ENCODE results near the gene SLC18A2.

The SLC18A2 gene

DNA sequence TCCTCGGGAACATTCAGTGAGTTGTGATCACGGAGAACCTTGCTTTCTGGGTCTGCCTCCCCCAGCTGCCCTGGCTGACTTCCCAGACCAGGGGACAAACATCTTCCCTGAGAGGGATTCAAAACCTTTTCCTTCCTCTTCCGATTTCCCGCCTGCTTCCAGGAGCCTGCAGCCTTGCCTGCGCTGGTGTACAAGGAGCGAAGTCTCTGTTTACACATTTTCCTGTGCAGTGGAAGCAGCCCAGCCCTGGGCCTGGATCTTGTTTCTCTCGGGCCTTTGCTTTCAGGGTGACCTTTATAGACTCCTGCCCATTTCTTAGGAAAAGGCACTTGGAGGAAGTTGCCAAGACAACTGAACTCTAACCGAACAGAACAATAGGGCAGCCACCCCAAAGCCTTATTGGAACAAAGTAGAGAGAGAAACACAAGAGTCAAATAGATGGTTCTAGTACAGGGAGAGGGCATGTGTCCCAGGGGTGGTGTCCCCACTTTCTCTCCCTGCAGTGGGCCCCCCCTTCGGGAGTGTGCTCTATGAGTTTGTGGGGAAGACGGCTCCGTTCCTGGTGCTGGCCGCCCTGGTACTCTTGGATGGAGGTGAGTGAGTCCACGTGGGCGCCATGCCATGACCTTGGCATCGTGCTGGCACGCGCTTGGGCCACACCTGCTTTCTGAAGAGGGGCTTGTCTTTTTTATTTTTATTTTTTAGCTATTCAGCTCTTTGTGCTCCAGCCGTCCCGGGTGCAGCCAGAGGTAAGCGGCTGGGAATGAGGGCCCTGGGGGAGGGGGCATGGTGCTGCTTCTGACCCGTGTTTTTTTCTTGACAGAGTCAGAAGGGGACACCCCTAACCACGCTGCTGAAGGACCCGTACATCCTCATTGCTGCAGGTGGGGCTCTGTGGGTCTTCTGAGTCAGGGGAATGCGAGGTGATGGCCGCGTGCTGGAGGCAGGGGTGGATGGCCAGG is 14.1 kb downstream of the SLC18A2 start:
- TF ChIP-seq, protein P1, sequence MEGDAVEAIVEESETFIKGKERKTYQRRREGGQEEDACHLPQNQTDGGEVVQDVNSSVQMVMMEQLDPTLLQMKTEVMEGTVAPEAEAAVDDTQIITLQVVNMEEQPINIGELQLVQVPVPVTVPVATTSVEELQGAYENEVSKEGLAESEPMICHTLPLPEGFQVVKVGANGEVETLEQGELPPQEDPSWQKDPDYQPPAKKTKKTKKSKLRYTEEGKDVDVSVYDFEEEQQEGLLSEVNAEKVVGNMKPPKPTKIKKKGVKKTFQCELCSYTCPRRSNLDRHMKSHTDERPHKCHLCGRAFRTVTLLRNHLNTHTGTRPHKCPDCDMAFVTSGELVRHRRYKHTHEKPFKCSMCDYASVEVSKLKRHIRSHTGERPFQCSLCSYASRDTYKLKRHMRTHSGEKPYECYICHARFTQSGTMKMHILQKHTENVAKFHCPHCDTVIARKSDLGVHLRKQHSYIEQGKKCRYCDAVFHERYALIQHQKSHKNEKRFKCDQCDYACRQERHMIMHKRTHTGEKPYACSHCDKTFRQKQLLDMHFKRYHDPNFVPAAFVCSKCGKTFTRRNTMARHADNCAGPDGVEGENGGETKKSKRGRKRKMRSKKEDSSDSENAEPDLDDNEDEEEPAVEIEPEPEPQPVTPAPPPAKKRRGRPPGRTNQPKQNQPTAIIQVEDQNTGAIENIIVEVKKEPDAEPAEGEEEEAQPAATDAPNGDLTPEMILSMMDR (IDR thresholded peaks at IDR 0.05): no peak
- Histone ChIP-seq H3K27ac (no peak overlapping the region), H2AFZ (no peak overlapping the region), H3K9ac (no peak overlapping the region), H3K79me2 (no peaks in the 10 kb centered on the region), H3K4me2 (ENCODE audit: low read length) (no peak overlapping the region), H3K4me3 (ENCODE audit: low read depth, low read length) (no peak overlapping the region), H3K36me3 (ENCODE audit: control insufficient read depth, insufficient read depth, low read length) (no peaks in the 10 kb centered on the region), H3K4me1 (no peaks in the 10 kb centered on the region), H3K9me3 (ENCODE audit: control insufficient read depth, low read length) (no peaks in the 10 kb centered on the region), H3K27me3 (ENCODE audit: control insufficient read depth, insufficient read depth, low read length) (no peaks in the 10 kb centered on the region)

DNA sequence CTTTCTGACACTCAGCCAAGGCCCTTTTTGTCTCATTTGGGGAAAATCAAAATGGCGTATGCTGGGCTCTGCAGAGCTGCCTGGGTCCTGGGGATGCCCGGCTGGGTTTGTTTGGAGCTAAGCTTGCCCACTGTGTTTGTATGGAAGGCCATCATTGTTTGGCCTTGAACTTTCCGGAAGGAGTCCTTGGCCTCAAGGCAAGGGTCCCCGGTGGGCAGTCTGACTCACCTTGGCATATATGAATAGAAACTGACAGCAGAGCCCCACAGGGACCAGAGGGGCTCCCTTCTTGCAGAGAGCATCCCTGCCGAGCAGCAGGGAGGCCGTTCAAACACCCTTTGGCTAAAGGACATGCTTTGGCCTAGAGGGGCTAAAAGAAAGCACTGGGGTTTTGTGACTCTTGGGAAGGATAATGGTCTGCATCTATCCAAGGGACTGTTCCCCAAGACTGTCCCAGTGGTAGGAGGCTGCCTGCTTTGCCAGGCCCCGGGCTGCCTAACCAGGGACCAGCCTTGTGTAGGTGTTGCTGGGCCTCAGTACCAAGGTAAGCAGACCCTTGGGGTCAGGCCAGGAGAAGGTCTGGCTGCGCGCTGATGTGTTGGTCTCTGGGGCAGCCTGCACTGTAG is 15.0 kb downstream of the SLC18A2 start:
- Histone ChIP-seq H3K4me3 (ENCODE audit: low read depth, low read length) (no peak overlapping the region), H3K9ac (no peak overlapping the region), H3K4me2 (ENCODE audit: low read length) (no peak overlapping the region), H3K79me2 (no peaks in the 10 kb centered on the region), H2AFZ (no peak overlapping the region), H3K4me1 (no peaks in the 10 kb centered on the region), H3K9me3 (ENCODE audit: control insufficient read depth, low read length) (no peaks in the 10 kb centered on the region), H3K27me3 (ENCODE audit: control insufficient read depth, insufficient read depth, low read length) (no peaks in the 10 kb centered on the region), H3K36me3 (ENCODE audit: control insufficient read depth, insufficient read depth, low read length) (no peaks in the 10 kb centered on the region), H3K27ac (no peak overlapping the region)
- TF ChIP-seq, protein P1 (IDR thresholded peaks at IDR 0.05): no peak

DNA sequence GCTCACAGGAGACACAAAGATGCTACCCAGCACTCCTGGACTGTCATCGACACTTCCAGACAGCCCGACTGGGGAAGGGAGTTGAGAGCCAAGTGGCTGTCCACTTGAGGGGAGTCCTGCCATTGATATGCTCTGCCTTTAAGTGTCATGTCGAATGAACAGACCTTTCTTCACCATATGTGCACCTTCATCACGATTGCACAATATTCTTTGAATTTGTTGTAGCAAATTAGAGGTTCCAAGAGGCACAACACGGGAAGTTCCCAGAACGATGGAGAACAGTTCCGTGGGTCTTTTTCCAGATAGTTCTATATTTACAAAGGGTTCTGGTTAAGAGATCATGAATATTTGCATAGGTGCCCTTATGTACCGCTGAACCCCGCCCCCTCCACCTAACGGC is 16.0 kb downstream of the SLC18A2 start:
- H3K4me1 ChIP-seq: no peaks in the 10 kb centered on the region
- H2AFZ ChIP-seq: no peak overlapping the region
- H3K4me3 ChIP-seq (ENCODE audit: low read depth, low read length): no peak overlapping the region
- no peaks in the 10 kb centered on the region for H3K27me3 ChIP-seq (ENCODE audit: control insufficient read depth, insufficient read depth, low read length)
- no peak overlapping the region for H3K4me2 ChIP-seq (ENCODE audit: low read length)
- no peak overlapping the region for H3K9ac ChIP-seq
- TF ChIP-seq, protein P1 (IDR thresholded peaks at IDR 0.05): no peak
- no peaks in the 10 kb centered on the region for H3K79me2 ChIP-seq
- no peak overlapping the region for H3K27ac ChIP-seq
- no peaks in the 10 kb centered on the region for H3K9me3 ChIP-seq (ENCODE audit: control insufficient read depth, low read length)
- H3K36me3 ChIP-seq (ENCODE audit: control insufficient read depth, insufficient read depth, low read length): no peaks in the 10 kb centered on the region

DNA sequence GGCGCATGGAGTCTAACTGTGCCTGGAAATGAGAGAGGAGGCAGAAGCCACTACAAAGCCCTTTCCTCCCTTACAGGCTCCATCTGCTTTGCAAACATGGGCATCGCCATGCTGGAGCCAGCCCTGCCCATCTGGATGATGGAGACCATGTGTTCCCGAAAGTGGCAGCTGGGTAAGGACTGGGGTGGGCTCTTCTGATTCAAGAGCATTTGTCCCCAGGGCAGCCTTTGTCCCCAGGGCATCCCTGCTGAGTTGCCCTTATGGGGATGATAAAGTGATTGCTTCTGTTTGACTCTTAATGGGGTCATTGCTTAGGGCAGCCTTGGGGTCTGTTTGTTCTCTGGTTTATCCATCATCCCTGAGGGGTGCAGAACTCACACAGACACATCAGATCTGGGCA is 16.8 kb downstream of the SLC18A2 start:
- Histone ChIP-seq H3K36me3 (ENCODE audit: control insufficient read depth, insufficient read depth, low read length) (no peaks in the 10 kb centered on the region), H3K4me2 (ENCODE audit: low read length) (no peak overlapping the region), H3K27ac (no peak overlapping the region), H3K9me3 (ENCODE audit: control insufficient read depth, low read length) (no peaks in the 10 kb centered on the region), H3K4me3 (ENCODE audit: low read depth, low read length) (no peak overlapping the region), H3K79me2 (no peaks in the 10 kb centered on the region), H3K9ac (no peak overlapping the region), H2AFZ (no peak overlapping the region), H3K4me1 (no peaks in the 10 kb centered on the region), H3K27me3 (ENCODE audit: control insufficient read depth, insufficient read depth, low read length) (no peaks in the 10 kb centered on the region)
- TF ChIP-seq, protein P1 (IDR thresholded peaks at IDR 0.05): no peak

Data from parathyroid adenoma (tissue), 2 donors.